GM19397 (cell line): ENCODE data around the gene GLYAT.
"Not testable (repeated sequence)": the region's sequence is repeated elsewhere in the genome, so short reads cannot be mapped to it uniquely, and the experiment has no call there.

Experiments
- ATAC-seq: cut with Tn5 transposase; IDR thresholded peaks from one replicate; pipeline ENCODE4 v1.9.1; 2021; ENCODE audit warnings: mild to moderate bottlenecking, moderate library complexity; ENCODE audit not compliant: unreplicated experiment

The GLYAT gene

DNA sequence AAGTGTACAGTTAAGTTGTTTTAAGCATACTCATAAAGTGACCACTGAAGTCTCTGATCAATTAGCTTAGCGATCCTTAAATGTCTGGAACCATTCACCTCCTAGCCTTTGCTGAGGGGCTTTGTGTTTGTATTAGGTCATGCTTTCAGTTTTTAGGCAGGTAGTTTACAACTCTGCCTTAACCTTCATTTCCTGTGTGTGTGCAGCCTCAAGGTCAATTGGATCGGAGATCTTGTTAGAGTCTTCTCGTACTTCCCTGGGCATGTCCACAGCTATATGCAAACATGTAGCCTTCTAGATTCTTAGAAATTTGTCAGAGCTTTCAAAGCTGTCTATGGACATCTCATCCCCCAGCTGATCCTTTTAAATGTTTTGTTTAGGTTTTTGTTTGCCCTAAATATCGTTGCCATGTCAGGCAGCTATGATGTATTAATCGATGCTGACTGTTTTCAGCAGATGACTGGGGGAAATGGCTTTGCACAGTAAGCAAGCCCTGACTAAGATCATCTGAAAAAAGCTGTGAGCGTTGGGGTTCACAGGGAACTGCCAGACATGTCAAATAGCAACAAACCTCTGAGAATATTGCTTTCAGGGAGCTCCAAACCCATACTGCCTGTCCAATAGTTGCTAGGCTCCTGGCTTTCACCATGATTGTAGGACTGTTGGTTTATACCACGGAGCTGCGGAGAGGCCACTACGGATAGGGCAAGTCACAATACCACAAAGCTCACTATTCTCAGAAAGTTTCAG lies 45.6 kb downstream of the GLYAT start:
- no peak for ATAC-seq

- not testable (repeated sequence) for ATAC-seq
These were observed 49.1 kb downstream of the GLYAT start for GRCh38 chr11:58682660-58683059.

DNA sequence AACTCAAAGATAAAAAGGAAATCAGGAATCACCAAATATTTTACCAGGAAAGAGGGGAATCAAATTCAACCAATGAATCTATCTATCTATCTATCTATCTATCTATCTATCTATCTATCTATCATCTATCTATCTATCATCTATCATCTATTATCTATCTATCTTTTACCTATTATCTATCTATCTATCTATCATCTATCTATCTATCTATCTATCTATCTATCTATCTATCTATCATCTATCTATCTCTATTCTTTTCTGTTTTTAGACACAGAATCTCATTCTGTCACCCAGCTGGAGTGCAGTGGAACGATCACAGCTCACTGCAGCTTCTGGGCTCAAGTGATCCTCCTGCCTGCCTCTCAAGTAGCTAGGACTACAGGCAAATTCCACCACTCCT lies 54.2 kb downstream of the GLYAT start:
- not testable (repeated sequence) for ATAC-seq

DNA sequence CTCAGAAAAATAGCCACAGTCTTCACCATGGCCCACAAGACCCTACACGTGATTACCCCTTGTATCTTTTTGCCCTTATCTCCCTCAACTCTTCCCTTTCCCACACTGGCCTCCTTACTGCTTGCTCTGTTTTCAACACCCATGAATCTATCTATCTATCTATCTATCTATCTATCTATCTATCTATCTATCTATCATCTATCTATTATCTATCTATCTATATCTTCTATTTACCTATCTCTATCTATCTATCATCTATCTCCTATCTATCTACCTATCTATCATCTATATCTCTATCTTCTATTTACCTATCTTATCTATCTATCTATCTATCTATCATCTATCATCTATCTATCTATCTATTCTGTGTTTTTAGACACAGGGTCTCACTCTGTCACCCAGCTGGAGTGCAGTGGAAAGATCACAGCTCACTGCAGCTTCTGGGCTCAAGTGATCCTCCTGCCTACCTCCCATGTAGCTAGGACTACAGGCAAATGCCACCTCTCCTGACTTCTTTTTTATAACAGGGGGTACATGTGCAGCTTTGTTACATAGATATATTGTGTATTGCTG lies 55.1 kb downstream of the GLYAT start:
- no peak for ATAC-seq

DNA sequence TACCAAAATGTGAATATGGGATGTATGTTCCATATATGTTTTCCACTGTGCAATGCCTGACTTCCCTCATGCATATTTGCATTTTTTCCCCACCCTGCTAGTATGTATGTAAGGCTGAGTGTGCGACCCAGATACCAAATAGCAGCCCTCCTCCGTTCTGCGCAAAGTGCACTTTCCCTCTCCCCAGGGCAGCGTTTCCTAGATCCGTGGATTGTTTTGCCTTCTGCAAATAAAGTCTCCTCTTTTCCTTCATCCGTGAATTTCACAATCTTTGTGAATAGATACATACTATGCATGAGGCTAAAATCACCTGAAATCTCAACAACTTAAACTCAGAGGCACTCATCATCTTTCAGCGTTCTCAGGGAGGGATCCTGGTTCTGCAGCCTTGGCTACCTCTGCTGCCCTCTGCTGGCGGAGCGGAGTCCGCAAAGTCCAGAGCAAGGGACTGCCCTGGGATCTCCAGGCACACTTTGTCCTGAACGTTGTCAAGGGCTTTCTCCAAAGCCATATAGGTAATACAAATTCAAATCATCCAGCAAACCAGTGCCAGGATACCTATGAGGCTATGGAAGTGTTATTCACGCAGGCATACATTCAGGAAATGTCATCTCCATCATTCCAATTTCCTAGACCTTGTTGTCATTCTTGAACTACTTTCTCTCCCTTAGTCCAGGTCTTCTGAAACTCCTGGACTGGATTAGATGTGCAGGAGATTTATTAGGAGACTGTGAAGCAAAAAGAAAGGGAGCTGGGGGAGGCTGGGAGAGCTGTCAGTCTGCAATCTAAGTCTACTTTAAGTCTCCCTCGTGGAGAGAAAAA lies 56.2 kb downstream of the GLYAT start:
- peak; percentile 92 for ATAC-seq

- ATAC-seq, result no peak
These were observed 57.1 kb downstream of the GLYAT start for GRCh38 chr11:58674609-58675008.

GRCh38 chr11:58671983-58672633 lies 59.6 kb downstream of the GLYAT start:
- ATAC-seq, result no peak

GRCh38 chr11:58659910-58660570 lies 71.7 kb downstream of the GLYAT start:
- no peak for ATAC-seq

GRCh38 chr11:58659404-58659803 lies 72.3 kb downstream of the GLYAT start:
- ATAC-seq, result no peak
